Osteocyte (in vitro differentiated cells): ENCODE measurements around the gene FHOD3. TPM values are rescaled to one million over a fixed set of nuclear protein-coding genes. Genes with fewer than 3 reads are reported as not detected.

Experiments
- DNase-seq: peaks from one replicate; pipeline ENCODE4 v3.0.0; 2021; ENCODE audit warnings: mixed read lengths; ENCODE audit not compliant: unreplicated experiment; ENCODE audit errors: extremely low spot score
- H3K27ac Mint-ChIP-seq: one replicate; pipeline ENCODE4 v1.8.0; 2021; ENCODE audit warnings: mild to moderate bottlenecking, mixed read lengths; ENCODE audit not compliant: unreplicated experiment
- H3K27me3 Mint-ChIP-seq: one replicate; pipeline ENCODE4 v1.8.0; 2021; ENCODE audit warnings: mixed read lengths; ENCODE audit not compliant: unreplicated experiment
- H3K36me3 Mint-ChIP-seq: one replicate; pipeline ENCODE4 v1.8.0; 2021; ENCODE audit warnings: mixed read lengths; ENCODE audit not compliant: unreplicated experiment
- H3K4me1 Mint-ChIP-seq: one replicate; pipeline ENCODE4 v1.8.0; 2021; ENCODE audit warnings: mixed read lengths; ENCODE audit not compliant: unreplicated experiment
- H3K4me3 Mint-ChIP-seq: one replicate; pipeline ENCODE4 v1.8.0; 2021; ENCODE audit warnings: mild to moderate bottlenecking, moderate library complexity, mixed read lengths; ENCODE audit not compliant: unreplicated experiment
- H3K9me3 Mint-ChIP-seq: one replicate; pipeline ENCODE4 v1.8.0; 2021; ENCODE audit warnings: mixed read lengths; ENCODE audit not compliant: unreplicated experiment
- total RNA-seq: library from RNA; stranded (reverse); gene quantifications from 2 replicates; pipeline ENCODE4 v1.2.1, GENCODE V29; 2021
- TF ChIP-seq, protein P1 (sequence below): fragments of 200-600 bp; sonication (generic); IDR thresholded peaks from 2 replicates; pipeline ENCODE4 v1.5.0; 2021; ENCODE audit warnings: antibody characterized with exemption, mild to moderate bottlenecking, moderate library complexity

The FHOD3 gene
- total RNA-seq, 1 donor from 2014 or later = 1.2 TPM

GRCh38 chr18:36449451-36449850, 151.9 kb downstream of the FHOD3 start:
- no peak for DNase-seq
- TF ChIP-seq, protein P1, sequence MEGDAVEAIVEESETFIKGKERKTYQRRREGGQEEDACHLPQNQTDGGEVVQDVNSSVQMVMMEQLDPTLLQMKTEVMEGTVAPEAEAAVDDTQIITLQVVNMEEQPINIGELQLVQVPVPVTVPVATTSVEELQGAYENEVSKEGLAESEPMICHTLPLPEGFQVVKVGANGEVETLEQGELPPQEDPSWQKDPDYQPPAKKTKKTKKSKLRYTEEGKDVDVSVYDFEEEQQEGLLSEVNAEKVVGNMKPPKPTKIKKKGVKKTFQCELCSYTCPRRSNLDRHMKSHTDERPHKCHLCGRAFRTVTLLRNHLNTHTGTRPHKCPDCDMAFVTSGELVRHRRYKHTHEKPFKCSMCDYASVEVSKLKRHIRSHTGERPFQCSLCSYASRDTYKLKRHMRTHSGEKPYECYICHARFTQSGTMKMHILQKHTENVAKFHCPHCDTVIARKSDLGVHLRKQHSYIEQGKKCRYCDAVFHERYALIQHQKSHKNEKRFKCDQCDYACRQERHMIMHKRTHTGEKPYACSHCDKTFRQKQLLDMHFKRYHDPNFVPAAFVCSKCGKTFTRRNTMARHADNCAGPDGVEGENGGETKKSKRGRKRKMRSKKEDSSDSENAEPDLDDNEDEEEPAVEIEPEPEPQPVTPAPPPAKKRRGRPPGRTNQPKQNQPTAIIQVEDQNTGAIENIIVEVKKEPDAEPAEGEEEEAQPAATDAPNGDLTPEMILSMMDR = no peak
- H3K4me1 Mint-ChIP-seq = peaks cover 49% of the 10 kb centered on the region
- no peaks in the 10 kb centered on the region for H3K36me3 Mint-ChIP-seq
- peak overlapping the region; percentile 3 for H3K27ac Mint-ChIP-seq
- no peaks in the 10 kb centered on the region for H3K27me3 Mint-ChIP-seq
- H3K4me3 Mint-ChIP-seq = no peak overlapping the region
- H3K9me3 Mint-ChIP-seq = peaks cover 2% of the 10 kb centered on the region

- Mint-ChIP-seq H3K27ac (no peak overlapping the region), H3K27me3 (no peaks in the 10 kb centered on the region), H3K36me3 (no peaks in the 10 kb centered on the region), H3K9me3 (no peaks in the 10 kb centered on the region), H3K4me3 (no peak overlapping the region), H3K4me1 (peaks cover 49% of the 10 kb centered on the region)
- DNase-seq = no peak
- TF ChIP-seq, protein P1 = no peak
These were observed 152.8 kb downstream of the FHOD3 start for GRCh38 chr18:36450264-36450663.

DNA sequence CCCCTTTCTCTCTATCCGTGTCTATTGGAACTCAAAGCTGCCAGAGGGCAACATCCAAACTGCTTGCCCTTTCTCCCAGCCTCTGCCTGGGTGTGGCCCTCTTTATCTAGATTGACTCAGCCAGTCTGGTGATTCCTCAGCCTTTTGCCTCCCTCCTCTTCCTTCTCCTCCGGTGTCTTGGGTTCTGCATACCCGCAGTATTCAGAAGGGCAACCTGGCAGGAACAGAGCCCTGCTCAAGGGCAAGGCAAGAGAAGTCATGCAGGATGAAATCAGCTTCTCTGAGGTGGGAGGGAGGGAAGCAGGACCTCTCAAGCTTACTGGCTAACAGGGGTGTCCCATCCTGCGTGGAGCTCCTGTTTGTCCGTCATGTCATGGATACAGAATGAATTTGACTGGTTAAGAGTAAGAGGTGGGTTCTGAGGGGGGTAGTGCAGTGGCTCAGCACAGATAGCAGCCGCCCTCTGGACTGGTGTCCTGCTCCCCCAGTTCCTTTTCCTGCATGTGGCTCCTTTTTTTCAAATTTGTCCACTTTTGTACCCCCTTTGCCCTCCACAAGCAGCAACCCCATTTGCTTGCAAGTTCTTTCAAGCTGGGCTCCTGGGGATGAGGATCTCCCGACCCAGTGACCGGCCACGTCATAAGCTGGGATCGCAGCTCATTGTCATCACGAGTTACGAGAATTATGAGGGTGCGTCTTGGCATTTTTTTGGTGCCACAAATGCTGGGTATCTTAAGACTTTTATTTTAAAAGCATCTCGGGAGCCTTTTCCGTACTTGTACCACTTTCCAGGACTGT, 154.1 kb downstream of the FHOD3 start:
- no peak for DNase-seq
- TF ChIP-seq, protein P1 = no peak
- Mint-ChIP-seq H3K4me3 (no peak overlapping the region), H3K27ac (no peak overlapping the region), H3K4me1 (peaks cover 45% of the 10 kb centered on the region), H3K27me3 (peaks cover 2% of the 10 kb centered on the region), H3K9me3 (no peaks in the 10 kb centered on the region), H3K36me3 (no peaks in the 10 kb centered on the region)

DNA sequence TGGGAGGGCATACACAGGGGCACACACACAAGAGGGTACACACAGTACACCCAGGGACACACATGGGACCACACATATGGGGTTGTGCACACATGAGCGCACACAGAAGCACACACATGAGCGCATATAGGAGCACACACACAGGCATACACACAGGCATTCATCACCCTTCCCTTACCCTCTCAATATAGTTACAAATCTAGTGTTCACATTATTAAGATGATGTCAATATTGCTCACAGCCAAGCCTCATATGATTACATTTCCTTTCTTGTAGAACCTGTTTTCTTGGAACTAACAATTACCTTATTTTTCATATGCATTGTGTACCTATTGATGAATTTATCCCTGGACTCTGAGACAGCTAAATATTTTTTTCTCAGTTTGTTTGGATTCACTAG, 156.7 kb downstream of the FHOD3 start:
- H3K9me3 Mint-ChIP-seq = no peaks in the 10 kb centered on the region
- no peak for DNase-seq
- no peaks in the 10 kb centered on the region for H3K36me3 Mint-ChIP-seq
- peaks cover 21% of the 10 kb centered on the region for H3K4me1 Mint-ChIP-seq
- H3K4me3 Mint-ChIP-seq = no peak overlapping the region
- peaks cover 2% of the 10 kb centered on the region for H3K27me3 Mint-ChIP-seq
- no peak overlapping the region for H3K27ac Mint-ChIP-seq
- TF ChIP-seq, protein P1 = no peak

GRCh38 chr18:36454848-36455458, 157.4 kb downstream of the FHOD3 start:
- no peak for DNase-seq
- peaks cover 2% of the 10 kb centered on the region for H3K27me3 Mint-ChIP-seq
- H3K36me3 Mint-ChIP-seq = no peaks in the 10 kb centered on the region
- H3K27ac Mint-ChIP-seq = no peak overlapping the region
- no peaks in the 10 kb centered on the region for H3K9me3 Mint-ChIP-seq
- TF ChIP-seq, protein P1 = no peak
- no peak overlapping the region for H3K4me3 Mint-ChIP-seq
- peaks cover 16% of the 10 kb centered on the region for H3K4me1 Mint-ChIP-seq
